OCI-LY7 (cell line): ENCODE results near the gene PDLIM1.

Source experiments
- CTCF ChIP-seq: fragments of 200-600 bp; sonication (generic); conservative IDR thresholded peaks from 2 replicates; pipeline ENCODE4 v1.5.1; 2014; ENCODE audit warnings: mild to moderate bottlenecking, antibody characterized with exemption, low read length, moderate library complexity, mixed read lengths
- EZH2phosphoT487 ChIP-seq: fragments of 200-600 bp; sonication (generic); IDR thresholded peaks from 2 replicates; pipeline ENCODE4 v1.6.1; 2018; ENCODE audit warnings: low read depth, borderline replicate concordance, mild to moderate bottlenecking, mixed run types, antibody characterized with exemption, low read length, moderate library complexity, mixed read lengths

GRCh38 chr10:95296764-95297163 is 6.0 kb upstream of the PDLIM1 start:
- no peak for TF ChIP-seq CTCF
- no peak for TF ChIP-seq EZH2phosphoT487
